ENCODE results near the gene MAGI2. TPM values are rescaled to one million over a fixed set of nuclear protein-coding genes. Genes with fewer than 3 reads are reported as not detected.
"Not testable (repeated sequence)": the region's sequence is repeated elsewhere in the genome, so short reads cannot be mapped to it uniquely, and the experiment has no call there.

Gene MAGI2
- polyA plus RNA-seq, 1 donor: 4.2 TPM

DNA sequence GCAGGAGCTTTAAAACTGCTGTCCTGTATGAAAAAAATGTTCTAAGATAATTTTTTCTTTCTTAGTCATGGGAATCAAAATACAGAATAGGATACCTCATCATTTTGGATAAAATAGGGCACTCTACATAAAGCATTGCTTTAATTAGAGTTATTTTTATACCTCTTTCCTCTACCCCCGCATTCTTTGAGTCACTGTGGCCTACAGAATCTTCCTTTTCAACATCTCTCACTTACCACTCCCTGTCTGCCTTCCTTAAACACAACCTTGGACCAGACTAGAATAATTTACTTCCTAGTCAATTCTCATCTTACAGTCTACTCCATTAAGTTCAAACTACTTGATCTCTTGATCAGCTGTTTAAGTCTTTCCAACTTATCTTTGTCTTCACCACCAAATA lies 1192.6 kb downstream of the MAGI2 start:
- DNase-seq: no peak

- no peak for DNase-seq
Observed at GRCh38 chr7:78254726-78255055, 1198.8 kb downstream of the MAGI2 start.

- DNase-seq: no peak
Observed at GRCh38 chr7:78253850-78254725, 1199.4 kb downstream of the MAGI2 start.

GRCh38 chr7:78248867-78249266 lies 1204.6 kb downstream of the MAGI2 start:
- no peak for DNase-seq

DNA sequence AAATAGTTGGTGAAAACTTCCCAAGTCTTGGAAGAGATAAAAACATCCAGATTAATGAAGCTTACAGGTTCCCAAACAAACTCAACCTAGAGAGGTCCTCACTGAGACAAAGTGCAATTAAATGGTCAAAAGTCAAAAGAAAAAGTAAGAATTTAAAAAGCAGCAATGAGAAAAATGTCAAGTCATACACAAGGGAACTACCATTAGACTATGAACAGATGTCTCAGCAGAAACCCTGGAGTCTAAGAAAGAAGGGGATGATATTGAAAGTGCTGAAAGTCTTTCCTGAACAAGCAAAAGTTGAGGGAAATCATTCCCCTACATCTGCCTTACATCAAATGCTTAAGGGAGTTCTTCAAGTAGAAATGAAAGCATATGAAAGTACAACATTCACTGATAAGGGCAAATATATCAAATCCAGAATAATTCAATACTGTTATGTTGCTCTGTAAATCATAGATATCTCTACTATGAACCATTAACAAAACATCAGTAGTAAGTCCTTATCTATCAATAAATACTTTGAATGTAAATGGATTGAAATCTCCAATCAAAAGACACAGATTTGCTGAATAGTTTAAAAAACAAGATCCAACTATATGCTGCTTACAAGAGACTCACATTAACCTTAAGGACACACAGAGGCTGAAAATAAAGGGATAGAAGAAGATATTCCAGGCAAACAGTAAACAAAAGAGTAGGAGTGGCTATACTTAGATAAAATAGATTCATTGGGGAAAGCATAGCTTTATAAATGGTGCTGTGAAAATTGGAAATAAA lies 1205.4 kb downstream of the MAGI2 start:
- no peak for DNase-seq

GRCh38 chr7:78240179-78240578 lies 1213.3 kb downstream of the MAGI2 start:
- not testable (repeated sequence) for DNase-seq

- DNase-seq: no peak
Observed at GRCh38 chr7:78234634-78235033, 1218.8 kb downstream of the MAGI2 start.

DNA sequence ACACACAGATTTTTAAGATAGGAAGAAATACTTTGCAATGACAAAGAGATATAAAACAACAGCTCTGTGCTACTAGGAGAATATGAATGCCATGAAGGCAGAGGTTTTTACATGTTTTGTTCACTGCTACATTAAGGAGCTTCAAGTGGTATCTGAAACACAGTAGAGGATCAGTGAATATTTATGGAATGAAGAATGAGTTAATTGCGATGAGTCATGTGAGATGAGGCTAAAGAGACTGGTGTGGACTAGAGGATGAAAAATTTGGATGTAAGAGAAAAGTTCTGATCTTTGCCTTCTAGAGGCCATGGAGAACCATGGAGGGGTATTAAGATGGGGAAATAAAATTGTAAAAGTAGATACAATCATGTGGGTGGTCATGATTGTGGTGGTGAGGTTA lies 1220.7 kb downstream of the MAGI2 start:
- DNase-seq: no peak

- DNase-seq: no peak
Observed at GRCh38 chr7:78226059-78226719, 1227.3 kb downstream of the MAGI2 start.

GRCh38 chr7:78225534-78225933 lies 1227.9 kb downstream of the MAGI2 start:
- no peak for DNase-seq

DNA sequence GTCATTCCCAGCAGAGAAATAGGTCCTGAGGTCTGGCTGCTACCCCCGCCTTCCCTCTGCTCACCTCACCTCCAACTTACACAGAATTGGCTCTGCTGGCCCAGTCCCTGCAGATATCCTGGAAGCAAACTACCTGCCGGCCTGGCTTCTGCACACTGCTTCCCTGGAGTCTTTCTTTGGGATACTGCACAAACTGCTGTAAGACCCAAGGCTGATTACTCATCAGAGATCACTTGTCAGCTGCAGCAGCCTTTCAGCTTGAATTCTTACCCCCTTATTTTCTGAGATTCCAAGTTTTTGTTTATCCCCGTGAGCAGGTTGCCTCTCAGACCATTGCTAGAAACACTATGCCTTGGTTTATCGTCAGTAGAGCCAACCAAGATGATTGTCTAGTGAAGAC lies 1228.5 kb downstream of the MAGI2 start:
- no peak for DNase-seq

DNA sequence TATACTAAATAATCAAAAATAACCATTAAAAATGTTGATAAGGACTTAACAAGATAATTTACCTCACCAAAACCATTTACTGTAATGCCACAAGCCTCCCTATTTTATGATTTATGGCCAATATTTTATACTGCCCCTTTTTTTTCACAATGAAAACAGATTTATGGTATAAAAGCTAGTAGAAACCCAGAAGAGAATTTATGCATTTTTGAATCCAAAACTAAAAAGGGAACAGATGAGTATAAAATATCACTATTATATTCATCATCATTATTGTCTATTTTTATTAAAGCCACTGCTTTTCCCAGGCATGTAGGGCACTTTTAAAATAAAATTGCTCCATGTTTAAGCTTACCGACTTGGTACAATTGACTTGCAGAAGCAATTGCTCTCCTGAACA lies 1229.9 kb downstream of the MAGI2 start:
- DNase-seq: no peak

DNA sequence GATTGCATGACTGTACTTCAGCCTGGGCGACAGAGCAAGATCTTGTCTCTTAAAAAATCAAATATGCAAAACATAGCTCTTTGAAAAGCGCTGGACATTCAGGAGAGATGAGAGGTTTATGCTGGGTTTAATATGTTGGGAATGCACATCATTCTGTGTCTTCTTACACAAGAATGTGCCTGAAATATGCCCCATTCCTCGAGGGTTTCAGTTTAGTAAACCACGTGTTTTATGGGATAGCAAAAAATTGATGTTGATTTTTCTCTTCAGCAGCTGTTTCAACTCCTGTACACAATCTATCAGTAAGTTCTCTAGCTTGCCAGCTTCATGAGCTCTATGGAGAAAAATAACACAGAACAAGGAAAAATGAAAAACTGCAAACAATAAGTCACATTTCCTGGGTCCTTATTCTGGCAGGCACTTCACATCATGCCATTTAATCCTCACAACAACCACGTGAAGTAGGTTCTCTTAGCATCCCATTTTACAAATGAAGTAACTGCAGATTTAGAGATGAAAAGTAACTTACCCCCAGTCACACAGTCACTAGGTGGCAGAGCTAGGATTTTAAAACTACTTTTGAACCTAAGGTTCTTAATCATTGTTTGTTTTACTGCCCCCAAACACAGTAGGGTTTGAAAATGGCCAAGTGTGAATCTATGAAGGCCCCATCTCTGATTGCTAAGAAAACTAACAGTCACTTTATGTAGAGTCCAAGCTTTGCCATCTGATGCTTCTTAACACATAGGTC lies 1231.3 kb downstream of the MAGI2 start:
- DNase-seq: no peak

GRCh38 chr7:78220754-78221153 lies 1232.7 kb downstream of the MAGI2 start:
- no peak for DNase-seq

DNA sequence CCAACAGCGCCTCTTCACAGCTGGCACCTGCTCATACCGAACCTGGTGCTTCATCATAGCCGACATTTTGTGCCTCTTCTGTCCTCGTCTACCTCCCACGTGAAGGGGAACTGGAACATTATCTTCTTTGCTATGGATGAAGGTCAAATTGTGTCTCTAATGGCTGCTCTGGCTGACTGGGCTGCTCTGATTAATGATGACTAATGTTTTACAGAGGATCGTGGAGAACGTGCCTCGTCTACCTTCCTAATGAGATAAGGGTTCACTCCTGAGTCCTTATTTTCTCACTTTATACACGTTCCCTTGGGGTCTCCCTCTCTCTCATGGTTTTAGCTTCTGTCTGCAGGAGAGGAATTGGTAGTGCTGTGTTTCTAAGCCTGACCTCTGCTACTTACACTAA lies 1234.6 kb downstream of the MAGI2 start:
- no peak for DNase-seq

GRCh38 chr7:78218051-78218450 lies 1235.4 kb downstream of the MAGI2 start:
- no peak for DNase-seq

GRCh38 chr7:78215199-78215598 lies 1238.3 kb downstream of the MAGI2 start:
- DNase-seq: no peak

DNA sequence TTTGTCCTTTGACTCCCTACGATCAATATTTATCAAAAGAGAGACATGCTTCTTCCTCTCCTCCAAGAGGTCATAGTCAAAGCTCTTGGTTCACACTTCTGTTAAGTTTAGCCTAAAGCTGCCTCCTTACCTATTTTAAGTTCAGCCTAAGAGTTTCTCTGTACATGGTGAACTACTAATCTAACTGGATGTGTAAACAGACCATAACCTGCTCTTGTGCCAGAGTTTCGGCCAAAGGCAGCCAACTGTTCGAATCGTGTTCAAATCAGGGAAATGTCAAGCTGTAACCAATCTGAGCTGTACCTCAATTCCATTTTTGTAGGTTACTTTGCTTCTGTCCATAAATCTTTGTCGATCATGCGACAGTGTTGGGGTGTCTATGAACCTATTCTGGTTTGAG lies 1240.1 kb downstream of the MAGI2 start:
- DNase-seq: no peak

GRCh38 chr7:78212476-78213060 lies 1240.9 kb downstream of the MAGI2 start:
- no peak for DNase-seq

GRCh38 chr7:78207269-78207668 lies 1246.2 kb downstream of the MAGI2 start:
- no peak for DNase-seq

DNA sequence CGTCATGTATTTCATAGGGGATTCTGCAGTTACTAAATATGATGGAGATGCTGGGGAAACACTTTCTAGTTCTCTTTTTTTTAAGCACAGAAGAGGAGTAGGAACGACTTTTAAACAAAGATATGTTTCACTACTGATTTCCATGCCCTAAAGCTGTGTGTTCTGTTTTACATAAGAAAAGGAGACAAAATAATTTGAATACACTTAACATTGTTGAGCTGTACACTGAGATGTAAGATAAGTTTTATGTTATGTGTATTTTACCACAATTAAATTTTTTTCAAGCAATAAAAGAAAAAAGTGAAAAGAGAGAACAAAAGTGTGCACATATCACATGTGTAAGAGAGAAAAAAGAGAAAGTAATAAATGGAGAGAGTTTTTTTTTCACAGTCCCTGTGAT lies 1246.7 kb downstream of the MAGI2 start:
- no peak for DNase-seq

DNA sequence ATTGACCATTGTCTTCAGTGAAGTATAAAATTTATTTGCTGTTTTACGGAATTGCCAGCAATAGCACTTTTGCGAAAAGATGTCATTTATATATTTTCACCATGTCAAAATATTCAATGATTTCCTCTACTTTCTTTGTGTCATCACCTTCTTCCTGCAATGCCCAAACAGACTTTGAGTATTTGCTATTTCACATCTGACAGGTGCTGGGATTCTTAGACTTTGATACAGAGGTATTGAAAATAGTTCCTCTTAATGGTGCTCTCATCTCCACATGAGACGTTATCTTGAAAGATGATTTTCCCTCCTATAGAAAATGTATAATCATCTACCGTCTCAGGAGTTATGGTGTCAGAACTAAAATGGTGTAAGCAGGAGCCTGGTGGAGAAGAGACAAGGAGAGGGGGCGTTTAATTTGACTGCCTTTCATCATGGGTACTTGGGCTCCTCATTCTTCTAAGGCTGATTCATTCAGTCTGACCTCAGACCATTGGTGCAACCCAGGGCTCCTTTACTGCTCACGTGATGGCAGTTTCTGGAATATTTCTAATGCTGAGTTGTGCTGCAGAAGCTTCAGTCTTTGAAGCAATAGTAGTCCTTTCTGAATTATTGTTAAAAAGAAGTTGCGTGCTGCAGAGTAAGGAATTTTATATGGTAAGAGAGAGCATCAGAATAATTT lies 1250.3 kb downstream of the MAGI2 start:
- no peak for DNase-seq

Data from hindlimb muscle (tissue), 1 donor.